RWPE1 (cell line): ENCODE data around the gene UNC45A.

Experiments
- CTCF ChIA-PET: fragments of 350-600 bp; sonication (Branson Sonifier 250); formaldehyde crosslinking; extraction: SDS; loops from one replicate; lab custom pipeline; 2021; lab: Yijun Ruan, JAX
- POLR2A ChIA-PET: fragments of 400-600 bp; formaldehyde crosslinking; extraction: SDS; loops from one replicate; lab custom pipeline; 2020; ENCODE audit warnings: antibody characterized with exemption; ENCODE audit not compliant: low non-redundant PET; lab: Yijun Ruan, JAX
- DNase-seq: peaks from one replicate; pipeline ENCODE4 v3.0.0; 2012; ENCODE audit warnings: low spot score
- H3K27ac ChIP-seq: fragments of 450-650 bp; 2 replicates; pipeline ENCODE4 v1.5.1; 2017
- CTCF ChIP-seq: fragments of 450-650 bp; conservative IDR thresholded peaks from 2 replicates; pipeline ENCODE4 v1.5.1; 2017; ENCODE audit warnings: low read depth, mild to moderate bottlenecking

The UNC45A gene

GRCh38 chr15:90912770-90913075 lies 22.4 kb upstream of the UNC45A start:
- POLR2A ChIA-PET: no interaction called here

GRCh38 chr15:90913398-90913944 lies 21.6 kb upstream of the UNC45A start:
- ChIA-PET CTCF (no interaction called here), POLR2A (interaction anchor here (0.5 kb wide), 1 partner anchor 12 kb away, joined by 3 read pairs; no protein-coding TSS in a partner anchor)
- no peak for TF ChIP-seq CTCF
- no peak overlapping the region for H3K27ac ChIP-seq
- no peak for DNase-seq

More at GRCh38 chr15:90912770-90913075, 22.4 kb upstream of the UNC45A start:
- DNase-seq: no peak
- CTCF ChIA-PET: no interaction called here
- no peak for TF ChIP-seq CTCF
- no peak overlapping the region for H3K27ac ChIP-seq

GRCh38 chr15:90914305-90915080 lies 20.6 kb upstream of the UNC45A start:
- H3K27ac ChIP-seq: peak overlapping the region; percentile 9; the same call in 1 of the 2 replicates
- no peak for DNase-seq
- CTCF ChIA-PET: no interaction called here
- TF ChIP-seq CTCF: no peak
- POLR2A ChIA-PET: no interaction called here

GRCh38 chr15:90915216-90915807 lies 19.8 kb upstream of the UNC45A start:
- H3K27ac ChIP-seq: no peak overlapping the region
- TF ChIP-seq CTCF: no peak
- no peak for DNase-seq
- CTCF ChIA-PET: no interaction called here
- POLR2A ChIA-PET: no interaction called here

- CTCF ChIA-PET: no interaction called here
- POLR2A ChIA-PET: no interaction called here
- no peak for TF ChIP-seq CTCF
- no peak overlapping the region; the same call in 1 of the 2 replicates for H3K27ac ChIP-seq
- DNase-seq: no peak
Observed at GRCh38 chr15:90915808-90916440, 19.2 kb upstream of the UNC45A start.

GRCh38 chr15:90916461-90916860 lies 18.6 kb upstream of the UNC45A start:
- POLR2A ChIA-PET: no interaction called here
- no peak overlapping the region; the same call in 1 of the 2 replicates for H3K27ac ChIP-seq
- CTCF ChIA-PET: no interaction called here
- DNase-seq: no peak
- no peak for TF ChIP-seq CTCF
